C4-2B (cell line): ENCODE measurements around the gene AFF3.

ENCODE experiments used
- ZFX ChIP-seq: fragments of 450-650 bp; IDR thresholded peaks from 2 replicates; pipeline ENCODE4 v1.6.1; 2017
- TF ChIP-seq, protein P1 (sequence below): fragments of 450-650 bp; conservative IDR thresholded peaks from 2 replicates; pipeline ENCODE4 v1.5.1; 2017; ENCODE audit warnings: mild to moderate bottlenecking

DNA sequence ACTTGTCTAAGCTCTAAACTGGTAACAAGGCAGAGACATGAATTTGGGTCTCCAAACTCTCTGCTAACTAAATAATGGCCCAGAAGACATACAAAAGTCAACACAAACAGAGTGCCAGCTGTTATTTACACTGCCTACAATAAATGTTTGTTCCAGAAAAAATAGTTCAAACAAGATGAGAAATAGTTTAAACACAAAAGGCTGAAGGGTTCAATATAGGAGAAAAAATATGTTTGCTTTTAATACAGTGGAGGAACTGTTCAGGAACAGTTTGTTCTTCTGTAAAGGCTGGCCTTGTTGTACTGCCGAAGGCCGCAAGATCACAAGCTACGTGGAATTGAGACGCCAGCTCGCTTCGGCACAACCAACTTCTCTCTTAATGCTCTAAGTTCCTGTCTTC is 74.6 kb downstream of the AFF3 start:
- TF ChIP-seq, protein P1, sequence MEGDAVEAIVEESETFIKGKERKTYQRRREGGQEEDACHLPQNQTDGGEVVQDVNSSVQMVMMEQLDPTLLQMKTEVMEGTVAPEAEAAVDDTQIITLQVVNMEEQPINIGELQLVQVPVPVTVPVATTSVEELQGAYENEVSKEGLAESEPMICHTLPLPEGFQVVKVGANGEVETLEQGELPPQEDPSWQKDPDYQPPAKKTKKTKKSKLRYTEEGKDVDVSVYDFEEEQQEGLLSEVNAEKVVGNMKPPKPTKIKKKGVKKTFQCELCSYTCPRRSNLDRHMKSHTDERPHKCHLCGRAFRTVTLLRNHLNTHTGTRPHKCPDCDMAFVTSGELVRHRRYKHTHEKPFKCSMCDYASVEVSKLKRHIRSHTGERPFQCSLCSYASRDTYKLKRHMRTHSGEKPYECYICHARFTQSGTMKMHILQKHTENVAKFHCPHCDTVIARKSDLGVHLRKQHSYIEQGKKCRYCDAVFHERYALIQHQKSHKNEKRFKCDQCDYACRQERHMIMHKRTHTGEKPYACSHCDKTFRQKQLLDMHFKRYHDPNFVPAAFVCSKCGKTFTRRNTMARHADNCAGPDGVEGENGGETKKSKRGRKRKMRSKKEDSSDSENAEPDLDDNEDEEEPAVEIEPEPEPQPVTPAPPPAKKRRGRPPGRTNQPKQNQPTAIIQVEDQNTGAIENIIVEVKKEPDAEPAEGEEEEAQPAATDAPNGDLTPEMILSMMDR = no peak
- no peak for TF ChIP-seq ZFX
